HCEC 1CT (cell line): ENCODE data around the gene ANXA5.

Source experiments
- DNase-seq: peaks from one replicate; pipeline ENCODE4 v3.0.0-alpha.2; 2017

Gene ANXA5

GRCh38 chr4:121633653-121634052, 63.1 kb downstream of the ANXA5 start:
- no peak for DNase-seq

DNA sequence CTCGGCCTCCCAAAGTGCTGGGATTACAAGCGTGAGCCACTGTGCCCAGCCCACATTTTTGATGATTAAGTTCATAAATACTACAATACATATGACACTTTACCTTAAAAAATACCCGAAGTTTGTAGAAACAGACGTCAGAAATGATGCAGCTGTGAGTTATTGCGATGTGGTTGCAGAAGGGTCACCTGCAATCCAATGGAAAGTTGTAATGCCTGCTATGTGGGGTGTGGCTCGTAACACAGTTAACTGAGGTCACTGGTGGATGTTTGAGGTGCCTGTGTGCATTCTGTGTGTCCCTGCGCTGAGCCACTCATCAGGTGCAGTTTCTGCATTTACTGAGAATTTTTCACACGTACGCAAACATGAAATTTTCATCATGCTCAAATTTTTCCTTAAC, 64.1 kb downstream of the ANXA5 start:
- DNase-seq = no peak
